ENCODE results near the gene PCGF3.

PCGF3 gene

GRCh38 chr4:675980-676870 is 29.4 kb upstream of the PCGF3 start:
- Histone ChIP-seq H3K27me3 (ENCODE audit: low read depth, low read length) (no peaks in the 10 kb centered on the region), H3K4me3 (ENCODE audit: low read length) (peak overlapping the region; percentile 94), H3K9me3 (ENCODE audit: insufficient read depth, low read length) (no peaks in the 10 kb centered on the region), H3K9ac (ENCODE audit: low read length) (peak overlapping the region; percentile 97), H3K79me2 (ENCODE audit: low read length) (peaks cover 26% of the 10 kb centered on the region), H3K36me3 (replicated peaks; ENCODE audit: low read depth, low read length) (peaks cover 11% of the 10 kb centered on the region), H4K20me1 (ENCODE audit: insufficient read depth, low read length) (no peaks in the 10 kb centered on the region), H3K4me2 (ENCODE audit: low read length) (peak overlapping the region; percentile 91), H3K27ac (ENCODE audit: low read length) (peak overlapping the region; percentile 84), H2AFZ (ENCODE audit: low read depth, low read length) (no peak overlapping the region), H3K4me1 (ENCODE audit: low read length) (peaks cover 40% of the 10 kb centered on the region)
- TF ChIP-seq EZH2phosphoT487 (IDR thresholded peaks at IDR 0.05; ENCODE audit: low read depth): no peak
- TF ChIP-seq, protein P1, sequence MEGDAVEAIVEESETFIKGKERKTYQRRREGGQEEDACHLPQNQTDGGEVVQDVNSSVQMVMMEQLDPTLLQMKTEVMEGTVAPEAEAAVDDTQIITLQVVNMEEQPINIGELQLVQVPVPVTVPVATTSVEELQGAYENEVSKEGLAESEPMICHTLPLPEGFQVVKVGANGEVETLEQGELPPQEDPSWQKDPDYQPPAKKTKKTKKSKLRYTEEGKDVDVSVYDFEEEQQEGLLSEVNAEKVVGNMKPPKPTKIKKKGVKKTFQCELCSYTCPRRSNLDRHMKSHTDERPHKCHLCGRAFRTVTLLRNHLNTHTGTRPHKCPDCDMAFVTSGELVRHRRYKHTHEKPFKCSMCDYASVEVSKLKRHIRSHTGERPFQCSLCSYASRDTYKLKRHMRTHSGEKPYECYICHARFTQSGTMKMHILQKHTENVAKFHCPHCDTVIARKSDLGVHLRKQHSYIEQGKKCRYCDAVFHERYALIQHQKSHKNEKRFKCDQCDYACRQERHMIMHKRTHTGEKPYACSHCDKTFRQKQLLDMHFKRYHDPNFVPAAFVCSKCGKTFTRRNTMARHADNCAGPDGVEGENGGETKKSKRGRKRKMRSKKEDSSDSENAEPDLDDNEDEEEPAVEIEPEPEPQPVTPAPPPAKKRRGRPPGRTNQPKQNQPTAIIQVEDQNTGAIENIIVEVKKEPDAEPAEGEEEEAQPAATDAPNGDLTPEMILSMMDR (IDR thresholded peaks at IDR 0.05; ENCODE audit: low read depth, low read length): no peak

GRCh38 chr4:676871-677235 is 28.8 kb upstream of the PCGF3 start:
- Histone ChIP-seq H3K9me3 (ENCODE audit: insufficient read depth, low read length) (no peaks in the 10 kb centered on the region), H3K36me3 (replicated peaks; ENCODE audit: low read depth, low read length) (peaks cover 6% of the 10 kb centered on the region), H3K27me3 (ENCODE audit: low read depth, low read length) (no peaks in the 10 kb centered on the region), H2AFZ (ENCODE audit: low read depth, low read length) (no peak overlapping the region), H3K4me2 (ENCODE audit: low read length) (peak overlapping the region; percentile 91), H4K20me1 (ENCODE audit: insufficient read depth, low read length) (no peaks in the 10 kb centered on the region), H3K79me2 (ENCODE audit: low read length) (peaks cover 26% of the 10 kb centered on the region), H3K4me3 (ENCODE audit: low read length) (peak overlapping the region; percentile 94), H3K27ac (ENCODE audit: low read length) (peak overlapping the region; percentile 84), H3K4me1 (ENCODE audit: low read length) (peaks cover 40% of the 10 kb centered on the region), H3K9ac (ENCODE audit: low read length) (peak overlapping the region; percentile 97; the same call in 1 of the 2 replicates)
- TF ChIP-seq EZH2phosphoT487 (IDR thresholded peaks at IDR 0.05; ENCODE audit: low read depth): no peak
- TF ChIP-seq, protein P1 (IDR thresholded peaks at IDR 0.05; ENCODE audit: low read depth, low read length): no peak

DNA sequence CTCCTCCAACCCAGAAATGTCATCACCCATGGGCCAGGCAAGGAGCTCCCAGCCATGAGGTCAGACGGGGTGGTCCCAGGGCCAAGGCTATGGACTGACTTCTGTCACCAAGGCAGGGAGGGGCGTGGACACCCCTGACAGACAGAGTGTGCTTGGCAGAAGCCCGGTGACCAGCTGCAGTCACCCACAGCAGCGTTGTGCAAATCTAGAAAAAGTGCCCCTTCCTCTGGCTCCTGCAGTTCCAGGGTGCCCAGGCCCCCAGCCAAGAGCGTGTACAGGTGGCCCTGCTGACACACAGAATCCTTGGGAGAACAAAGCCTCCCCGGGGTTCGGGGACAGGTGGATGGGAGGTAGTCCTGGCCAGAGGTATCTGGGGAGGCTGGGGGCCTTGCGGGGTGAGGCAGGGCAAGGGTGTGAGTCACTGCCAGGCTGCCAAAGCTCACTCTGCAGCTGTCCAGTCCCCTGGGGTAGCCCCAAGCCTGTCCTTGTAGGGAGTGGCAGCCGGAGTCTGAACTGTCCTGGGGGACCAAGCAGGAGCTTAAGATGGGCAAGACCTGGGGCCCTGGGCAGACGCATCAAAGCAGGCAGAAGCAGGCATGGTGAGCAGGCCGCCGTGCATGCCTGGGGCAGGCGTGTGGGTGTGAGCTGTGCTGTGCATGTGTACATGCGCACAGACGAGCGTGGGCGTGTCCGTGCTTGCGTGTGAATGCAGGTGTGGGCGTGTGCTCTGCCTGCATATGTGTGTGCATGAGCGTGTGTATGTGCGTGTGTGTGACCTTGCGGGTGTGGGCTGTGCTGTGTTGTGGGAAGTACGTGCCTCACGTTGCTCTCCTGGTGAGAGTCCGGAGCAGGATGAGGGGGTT is 28.0 kb upstream of the PCGF3 start:
- Histone ChIP-seq H3K27ac (ENCODE audit: low read length) (peak overlapping the region; percentile 84; the same call in 1 of the 2 replicates), H3K4me2 (ENCODE audit: low read length) (peak overlapping the region; percentile 91), H3K9ac (ENCODE audit: low read length) (no peak overlapping the region), H3K4me1 (ENCODE audit: low read length) (peaks cover 40% of the 10 kb centered on the region), H4K20me1 (ENCODE audit: insufficient read depth, low read length) (no peaks in the 10 kb centered on the region), H3K79me2 (ENCODE audit: low read length) (peaks cover 26% of the 10 kb centered on the region), H3K9me3 (ENCODE audit: insufficient read depth, low read length) (no peaks in the 10 kb centered on the region), H3K4me3 (ENCODE audit: low read length) (no peak overlapping the region), H3K36me3 (replicated peaks; ENCODE audit: low read depth, low read length) (no peaks in the 10 kb centered on the region), H2AFZ (ENCODE audit: low read depth, low read length) (no peak overlapping the region), H3K27me3 (ENCODE audit: low read depth, low read length) (no peaks in the 10 kb centered on the region)
- TF ChIP-seq, protein P1 (IDR thresholded peaks at IDR 0.05; ENCODE audit: low read depth, low read length): no peak
- no peak for TF ChIP-seq EZH2phosphoT487 (IDR thresholded peaks at IDR 0.05; ENCODE audit: low read depth)

All from OCI-LY3 (cell line).